Mammary epithelial cell (primary cell): ENCODE data around the gene KRTDAP.

Experiments
- CTCF ChIP-seq, 2 donors: IDR thresholded peaks in 1 of 2; conservative IDR thresholded peaks in 1 of 2; 2 replicates each; pipeline ENCODE4 v1.5.1; 2011 to 2012; ENCODE audit warnings: inconsistent platforms in 2 of 2, low read length in 2 of 2, mild to moderate bottlenecking in 2 of 2, control low read depth in 1 of 2, low read depth in 1 of 2; ENCODE audit not compliant: insufficient read depth in 1 of 2; ENCODE audit errors: extremely low read depth in 1 of 2
- EZH2 ChIP-seq: IDR thresholded peaks from 2 replicates; pipeline ENCODE4 v1.6.1; 2012; ENCODE audit warnings: low read length, inconsistent platforms, borderline replicate concordance

DNA sequence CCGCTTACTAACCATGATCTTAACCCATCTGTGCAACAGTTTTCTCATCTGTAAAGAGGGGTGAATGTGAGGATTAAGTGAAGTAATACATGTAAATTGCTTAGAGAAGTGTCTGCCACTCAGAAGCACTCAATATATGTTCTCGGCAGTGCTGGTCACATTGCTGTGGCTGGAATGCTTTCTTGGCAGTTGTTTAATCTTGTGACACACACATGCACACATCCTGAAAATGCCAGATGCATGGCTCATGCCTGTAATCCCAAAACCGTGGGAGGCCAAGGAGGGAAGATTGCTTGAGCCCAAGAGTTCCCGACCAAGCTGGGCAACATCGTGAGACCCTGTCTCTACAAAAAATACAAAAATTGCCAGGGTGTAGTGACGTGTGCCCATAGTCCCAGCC is 28.0 kb upstream of the KRTDAP start:
- no peak for TF ChIP-seq EZH2
- TF ChIP-seq CTCF (conservative IDR thresholded peaks at IDR 0.05 in 1 of 2, IDR thresholded peaks at IDR 0.05 in 1 of 2; ENCODE audit: extremely low read depth in 1 of 2, insufficient read depth in 1 of 2, low read depth in 1 of 2, low read length in 2 of 2) = no peak
